Measurements from ENCODE around the gene RAB10. TPM values are rescaled to one million over a fixed set of nuclear protein-coding genes. Genes with fewer than 3 reads are reported as not detected.

RAB10 gene
- total RNA-seq, 3 donors from 2014 or later (not counting 1 experiment from before 2014, with no cell fraction given): 35.8 to 44.2 (median 39.5) TPM

DNA sequence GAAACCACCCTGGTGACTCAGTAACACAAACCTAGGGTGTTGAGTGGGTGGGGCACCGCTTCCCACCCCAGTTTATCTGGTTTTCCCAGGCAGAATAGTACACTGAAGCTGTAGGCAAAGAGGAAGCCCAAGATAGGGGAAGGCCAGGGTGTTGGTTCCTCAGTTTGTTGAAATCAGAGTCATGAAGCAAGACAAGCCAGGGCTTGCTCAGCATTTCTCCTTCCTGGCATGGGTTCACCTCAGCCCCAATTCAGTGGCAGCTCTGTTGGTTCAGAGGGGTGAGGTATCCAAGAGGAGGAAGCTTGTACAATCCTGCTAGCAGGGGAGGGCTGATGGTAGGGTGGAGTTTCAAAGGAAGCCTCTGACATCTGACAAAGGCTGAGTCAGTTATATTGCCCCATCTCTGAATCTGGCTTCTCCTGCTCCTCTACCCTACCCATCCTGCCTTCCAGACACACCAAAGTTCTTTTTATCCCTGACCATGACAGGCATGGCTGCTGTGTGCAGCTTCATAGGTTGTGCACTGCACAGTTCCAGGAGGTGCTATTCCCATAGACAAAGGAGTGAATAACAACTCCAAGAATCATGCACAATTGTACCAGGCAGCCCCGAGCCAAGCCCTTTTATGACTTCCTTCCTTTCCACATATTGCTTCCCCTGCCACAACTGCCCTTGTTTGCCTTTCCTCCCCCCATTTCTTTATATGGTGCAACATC is 24.9 kb upstream of the RAB10 start:
- DNase-seq (no peak), ATAC-seq (peak; percentile 38 to 85 (median 38))
- Mint-ChIP-seq H3K27me3 (ENCODE audit: low read depth in 2 of 2) (no peaks in the 10 kb centered on the region), H3K4me1 (no peaks in the 10 kb centered on the region), H3K4me3 (no peak overlapping the region), H3K36me3 (no peaks in the 10 kb centered on the region), H3K9me3 (no peaks in the 10 kb centered on the region), H3K27ac (no peak overlapping the region)
- intact Hi-C loops (cut with micrococcal nuclease): no loop called here
- Histone ChIP-seq H3K27me3 (ENCODE audit: control insufficient read depth, insufficient read depth, low read length) (no peaks in the 10 kb centered on the region), H3K9me3 (ENCODE audit: control insufficient read depth, insufficient read depth, low read length) (no peaks in the 10 kb centered on the region), H3K4me3 (ENCODE audit: low read length) (no peak overlapping the region), H3K36me3 (ENCODE audit: control insufficient read depth, insufficient read depth, low read length) (no peaks in the 10 kb centered on the region), H3K27ac (ENCODE audit: low read length) (no peak overlapping the region), H3K4me1 (ENCODE audit: control insufficient read depth, insufficient read depth, low read length) (no peaks in the 10 kb centered on the region)
- TF ChIP-seq, protein P1, sequence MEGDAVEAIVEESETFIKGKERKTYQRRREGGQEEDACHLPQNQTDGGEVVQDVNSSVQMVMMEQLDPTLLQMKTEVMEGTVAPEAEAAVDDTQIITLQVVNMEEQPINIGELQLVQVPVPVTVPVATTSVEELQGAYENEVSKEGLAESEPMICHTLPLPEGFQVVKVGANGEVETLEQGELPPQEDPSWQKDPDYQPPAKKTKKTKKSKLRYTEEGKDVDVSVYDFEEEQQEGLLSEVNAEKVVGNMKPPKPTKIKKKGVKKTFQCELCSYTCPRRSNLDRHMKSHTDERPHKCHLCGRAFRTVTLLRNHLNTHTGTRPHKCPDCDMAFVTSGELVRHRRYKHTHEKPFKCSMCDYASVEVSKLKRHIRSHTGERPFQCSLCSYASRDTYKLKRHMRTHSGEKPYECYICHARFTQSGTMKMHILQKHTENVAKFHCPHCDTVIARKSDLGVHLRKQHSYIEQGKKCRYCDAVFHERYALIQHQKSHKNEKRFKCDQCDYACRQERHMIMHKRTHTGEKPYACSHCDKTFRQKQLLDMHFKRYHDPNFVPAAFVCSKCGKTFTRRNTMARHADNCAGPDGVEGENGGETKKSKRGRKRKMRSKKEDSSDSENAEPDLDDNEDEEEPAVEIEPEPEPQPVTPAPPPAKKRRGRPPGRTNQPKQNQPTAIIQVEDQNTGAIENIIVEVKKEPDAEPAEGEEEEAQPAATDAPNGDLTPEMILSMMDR (IDR thresholded peaks at IDR 0.05): no peak
- WGBS (ENCODE audit: insufficient coverage): 52% methylated on average over 2 of the region's 2 CpGs

DNA sequence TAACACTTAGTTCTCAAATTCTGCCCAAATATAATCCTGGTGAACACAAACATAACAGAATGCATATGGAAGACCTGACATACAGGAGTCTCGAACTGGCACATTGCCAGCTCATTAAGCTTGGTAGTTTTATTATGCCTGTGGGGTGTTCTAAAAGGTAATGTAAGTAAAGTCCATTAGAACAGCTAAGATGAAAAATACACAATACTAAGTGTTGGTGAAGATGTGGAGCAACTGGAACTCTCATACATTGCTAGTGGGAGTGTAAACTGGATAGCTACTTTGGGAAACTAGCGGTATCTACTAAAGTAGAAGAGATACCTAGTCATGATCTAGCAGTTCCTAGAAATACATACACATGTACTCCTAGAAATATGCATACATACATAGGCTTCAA is 24.3 kb upstream of the RAB10 start:
- H3K4me3 ChIP-seq (ENCODE audit: low read length): no peak overlapping the region
- ATAC-seq (no peak), DNase-seq (no peak)
- no peaks in the 10 kb centered on the region for H3K36me3 ChIP-seq (ENCODE audit: control insufficient read depth, insufficient read depth, low read length)
- H3K27me3 Mint-ChIP-seq (ENCODE audit: low read depth in 2 of 2): no peaks in the 10 kb centered on the region
- no peaks in the 10 kb centered on the region for H3K9me3 ChIP-seq (ENCODE audit: control insufficient read depth, insufficient read depth, low read length)
- H3K4me3 Mint-ChIP-seq: no peak overlapping the region
- H3K9me3 Mint-ChIP-seq: no peaks in the 10 kb centered on the region
- TF ChIP-seq, protein P1 (IDR thresholded peaks at IDR 0.05): no peak
- no peaks in the 10 kb centered on the region for H3K27me3 ChIP-seq (ENCODE audit: control insufficient read depth, insufficient read depth, low read length)
- intact Hi-C loops (cut with micrococcal nuclease): no loop called here
- no peak overlapping the region for H3K27ac ChIP-seq (ENCODE audit: low read length)
- WGBS (ENCODE audit: insufficient coverage): no CpG with 5 or more reads among the region's 2 CpGs
- H3K4me1 Mint-ChIP-seq: no peaks in the 10 kb centered on the region
- no peak overlapping the region for H3K27ac Mint-ChIP-seq
- no peaks in the 10 kb centered on the region for H3K36me3 Mint-ChIP-seq
- no peaks in the 10 kb centered on the region for H3K4me1 ChIP-seq (ENCODE audit: control insufficient read depth, insufficient read depth, low read length)

DNA sequence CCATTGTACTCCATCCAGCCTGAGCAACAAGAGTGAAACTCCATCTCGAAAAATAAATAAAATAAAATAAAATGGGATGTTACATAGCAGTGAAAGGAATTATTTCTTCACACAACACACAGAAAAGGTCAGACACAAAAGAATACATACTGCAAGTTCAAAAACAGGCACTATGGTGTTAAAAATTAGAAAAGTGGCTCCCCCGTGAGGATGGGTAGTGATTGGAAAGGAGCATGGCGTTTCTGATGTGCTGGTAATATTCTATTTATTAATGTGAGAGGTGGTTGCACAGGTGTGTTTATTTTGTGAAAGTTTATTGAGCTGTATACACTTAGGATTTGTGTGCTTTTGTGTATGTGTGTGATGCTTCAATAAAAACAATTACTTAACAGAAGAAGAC is 22.9 kb upstream of the RAB10 start:
- TF ChIP-seq, protein P1 (IDR thresholded peaks at IDR 0.05): no peak
- Mint-ChIP-seq H3K4me1 (no peaks in the 10 kb centered on the region), H3K27me3 (ENCODE audit: low read depth in 2 of 2) (no peaks in the 10 kb centered on the region), H3K27ac (no peak overlapping the region), H3K9me3 (no peaks in the 10 kb centered on the region), H3K36me3 (no peaks in the 10 kb centered on the region), H3K4me3 (no peak overlapping the region)
- DNase-seq: no peak
- H3K9me3 ChIP-seq (ENCODE audit: control insufficient read depth, insufficient read depth, low read length): no peaks in the 10 kb centered on the region
- intact Hi-C loops (cut with micrococcal nuclease): no loop called here
- H3K27ac ChIP-seq (ENCODE audit: low read length): no peak overlapping the region
- H3K4me3 ChIP-seq (ENCODE audit: low read length): no peak overlapping the region
- H3K27me3 ChIP-seq (ENCODE audit: control insufficient read depth, insufficient read depth, low read length): no peaks in the 10 kb centered on the region
- 88% methylated on average over 2 of the region's 3 CpGs for WGBS (ENCODE audit: insufficient coverage)
- no peak for ATAC-seq
- no peaks in the 10 kb centered on the region for H3K4me1 ChIP-seq (ENCODE audit: control insufficient read depth, insufficient read depth, low read length)
- H3K36me3 ChIP-seq (ENCODE audit: control insufficient read depth, insufficient read depth, low read length): no peaks in the 10 kb centered on the region

DNA sequence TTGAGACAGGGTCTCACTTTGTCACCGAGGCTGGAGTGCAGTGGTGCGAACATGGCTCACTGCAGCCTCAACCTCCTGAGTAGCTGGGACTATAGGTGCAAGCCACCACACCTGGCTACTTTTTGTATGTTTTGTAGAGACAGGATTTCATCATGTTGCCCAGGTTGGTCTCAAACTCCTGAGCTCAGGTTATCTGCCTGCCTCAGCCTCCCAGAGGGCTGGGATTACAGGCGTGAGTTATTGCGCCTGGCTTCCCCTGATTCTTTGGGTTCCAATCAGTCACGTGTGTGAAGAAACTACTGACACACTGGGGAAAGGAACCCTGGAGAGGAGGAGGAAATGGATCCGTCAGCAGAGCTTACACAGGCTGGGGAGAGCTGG is 22.3 kb upstream of the RAB10 start:
- WGBS (ENCODE audit: insufficient coverage): 72% methylated on average over 6 of the region's 6 CpGs
- H3K27ac ChIP-seq (ENCODE audit: low read length): no peak overlapping the region
- TF ChIP-seq, protein P1 (IDR thresholded peaks at IDR 0.05): no peak

More for the DNA sequence above, 22.3 kb upstream of the RAB10 start:
- intact Hi-C loops (cut with micrococcal nuclease): no loop called here
- Histone ChIP-seq H3K4me1 (ENCODE audit: control insufficient read depth, insufficient read depth, low read length) (no peaks in the 10 kb centered on the region), H3K36me3 (ENCODE audit: control insufficient read depth, insufficient read depth, low read length) (no peaks in the 10 kb centered on the region), H3K4me3 (ENCODE audit: low read length) (no peak overlapping the region), H3K9me3 (ENCODE audit: control insufficient read depth, insufficient read depth, low read length) (no peaks in the 10 kb centered on the region), H3K27me3 (ENCODE audit: control insufficient read depth, insufficient read depth, low read length) (no peaks in the 10 kb centered on the region)
- Mint-ChIP-seq H3K4me1 (no peaks in the 10 kb centered on the region), H3K27me3 (ENCODE audit: low read depth in 2 of 2) (no peaks in the 10 kb centered on the region), H3K27ac (no peak overlapping the region), H3K4me3 (no peak overlapping the region), H3K36me3 (no peaks in the 10 kb centered on the region), H3K9me3 (no peaks in the 10 kb centered on the region)
- ATAC-seq (no peak), DNase-seq (no peak)

Data from natural killer cell (primary cell).